GM18907 (cell line): ENCODE results near the gene GALNT16.
"Not testable (repeated sequence)": the region's sequence is repeated elsewhere in the genome, so short reads cannot be mapped to it uniquely, and the experiment has no call there.

Experiments
- ATAC-seq: cut with Tn5 transposase; IDR thresholded peaks from one replicate; pipeline ENCODE4 v1.9.1; 2021; ENCODE audit warnings: mild to moderate bottlenecking, moderate library complexity; ENCODE audit not compliant: unreplicated experiment

The GALNT16 gene

GRCh38 chr14:69284170-69284569, 24.2 kb downstream of the GALNT16 start:
- ATAC-seq = no peak

- no peak for ATAC-seq
Observed at GRCh38 chr14:69285661-69286255, 25.8 kb downstream of the GALNT16 start.

GRCh38 chr14:69287098-69288010, 27.4 kb downstream of the GALNT16 start:
- no peak for ATAC-seq

GRCh38 chr14:69288011-69288771, 28.2 kb downstream of the GALNT16 start:
- no peak for ATAC-seq

GRCh38 chr14:69288956-69289705, 29.2 kb downstream of the GALNT16 start:
- no peak for ATAC-seq

- no peak for ATAC-seq
Observed at GRCh38 chr14:69289811-69290520, 30.0 kb downstream of the GALNT16 start.

- not testable (repeated sequence) for ATAC-seq
Observed at GRCh38 chr14:69290881-69291280, 30.9 kb downstream of the GALNT16 start.

- ATAC-seq = no peak
Observed at GRCh38 chr14:69291396-69291795, 31.4 kb downstream of the GALNT16 start.

- no peak for ATAC-seq
Observed at GRCh38 chr14:69291891-69292561, 32.1 kb downstream of the GALNT16 start.

- no peak for ATAC-seq
Observed at GRCh38 chr14:69298131-69299071, 38.4 kb downstream of the GALNT16 start.

GRCh38 chr14:69299286-69300035, 39.5 kb downstream of the GALNT16 start:
- ATAC-seq = no peak

GRCh38 chr14:69300601-69301221, 40.8 kb downstream of the GALNT16 start:
- ATAC-seq = no peak

- ATAC-seq = no peak
Observed at GRCh38 chr14:69303086-69303485, 43.1 kb downstream of the GALNT16 start.

- ATAC-seq = no peak
Observed at GRCh38 chr14:69312608-69313007, 52.6 kb downstream of the GALNT16 start.

GRCh38 chr14:69313176-69313575, 53.2 kb downstream of the GALNT16 start:
- no peak for ATAC-seq

- no peak for ATAC-seq
Observed at GRCh38 chr14:69314327-69314726, 54.4 kb downstream of the GALNT16 start.

- ATAC-seq = no peak
Observed at GRCh38 chr14:69315301-69315700, 55.3 kb downstream of the GALNT16 start.
